Colonic mucosa (tissue), 4 donors: ENCODE results near the gene PRR23E. TPM values are rescaled to one million over a fixed set of nuclear protein-coding genes. Genes with fewer than 3 reads are reported as not detected.

ENCODE experiments used
- DNase-seq: peaks from one replicate; pipeline ENCODE4 v3.0.0-alpha.2; 2020
- H3K27ac ChIP-seq: fragments of 200-600 bp; one replicate; pipeline ENCODE4 v1.8.0; 2021
- H3K27me3 ChIP-seq: fragments of 200-600 bp; one replicate; pipeline ENCODE4 v1.8.0; 2021
- H3K36me3 ChIP-seq: fragments of 200-600 bp; one replicate; pipeline ENCODE4 v1.8.0; 2021
- H3K4me1 ChIP-seq: fragments of 200-600 bp; one replicate; pipeline ENCODE4 v1.8.0; 2021; ENCODE audit warnings: mild to moderate bottlenecking
- H3K4me3 ChIP-seq: fragments of 200-600 bp; one replicate; pipeline ENCODE4 v1.8.0; 2021
- H3K9ac ChIP-seq, 2 donors: one replicate each; pipeline ENCODE4 v1.7.0; 2013; ENCODE audit warnings: control low read depth in 2 of 2, low read depth in 2 of 2, low read length in 2 of 2
- H3K9me3 ChIP-seq: fragments of 200-600 bp; one replicate; pipeline ENCODE4 v1.8.0; 2021
- intact Hi-C: fragments of 100-400 bp; cut with DNase I; formaldehyde crosslinking; loops from one replicate; pipeline ENCODE4 v1.14.1; 2022
- total RNA-seq, 2 donors: library from RNA; stranded (reverse); fragmentation: NEBNext Ultra II Directional in 1 of 2; extraction: Animal tissue kit (Norgen Biotek cat#: 25700) in 1 of 2; gene quantifications; one replicate each; pipeline ENCODE4 v1.2.1, GENCODE V29; 2021
- TF ChIP-seq, protein P1 (sequence below): fragments of 200-600 bp; IDR thresholded peaks from one replicate; pipeline ENCODE4 v1.8.0; 2022; ENCODE audit warnings: antibody characterized with exemption, mild to moderate bottlenecking
- donor health status: healthy.
- donor health status: DM: no; HTN: no; CAD: no.
- donor health status: DM: no; HTN: no; CAD: no.

The PRR23E gene
- total RNA-seq, 2 donors from 2014 or later: not detected

DNA sequence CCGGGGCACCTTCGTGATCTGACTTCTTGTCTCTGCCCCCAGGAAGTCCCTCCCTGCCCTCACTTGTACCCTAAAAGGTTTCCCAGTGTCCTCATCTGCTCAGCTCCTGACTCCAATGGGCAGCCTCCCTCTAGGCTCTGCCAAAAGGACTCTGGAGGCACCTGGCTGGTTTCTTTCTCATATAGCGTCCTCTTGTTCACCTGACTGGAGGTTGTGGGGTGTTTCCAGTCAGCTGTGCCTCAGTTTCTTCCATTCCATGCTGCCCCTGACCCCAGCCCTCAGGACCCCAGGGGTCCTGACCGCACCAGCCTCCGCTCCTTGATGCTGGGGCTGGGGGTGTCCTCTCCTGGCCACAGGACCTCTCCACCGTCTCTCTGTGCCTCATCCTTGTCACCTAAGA is 2.5 kb downstream of the PRR23E start:
- intact Hi-C loops: no loop called here
- no peaks in the 10 kb centered on the region for H3K36me3 ChIP-seq
- no peaks in the 10 kb centered on the region for H3K9me3 ChIP-seq
- no peaks in the 10 kb centered on the region for H3K4me1 ChIP-seq
- no peak overlapping the region for H3K9ac ChIP-seq
- TF ChIP-seq, protein P1, sequence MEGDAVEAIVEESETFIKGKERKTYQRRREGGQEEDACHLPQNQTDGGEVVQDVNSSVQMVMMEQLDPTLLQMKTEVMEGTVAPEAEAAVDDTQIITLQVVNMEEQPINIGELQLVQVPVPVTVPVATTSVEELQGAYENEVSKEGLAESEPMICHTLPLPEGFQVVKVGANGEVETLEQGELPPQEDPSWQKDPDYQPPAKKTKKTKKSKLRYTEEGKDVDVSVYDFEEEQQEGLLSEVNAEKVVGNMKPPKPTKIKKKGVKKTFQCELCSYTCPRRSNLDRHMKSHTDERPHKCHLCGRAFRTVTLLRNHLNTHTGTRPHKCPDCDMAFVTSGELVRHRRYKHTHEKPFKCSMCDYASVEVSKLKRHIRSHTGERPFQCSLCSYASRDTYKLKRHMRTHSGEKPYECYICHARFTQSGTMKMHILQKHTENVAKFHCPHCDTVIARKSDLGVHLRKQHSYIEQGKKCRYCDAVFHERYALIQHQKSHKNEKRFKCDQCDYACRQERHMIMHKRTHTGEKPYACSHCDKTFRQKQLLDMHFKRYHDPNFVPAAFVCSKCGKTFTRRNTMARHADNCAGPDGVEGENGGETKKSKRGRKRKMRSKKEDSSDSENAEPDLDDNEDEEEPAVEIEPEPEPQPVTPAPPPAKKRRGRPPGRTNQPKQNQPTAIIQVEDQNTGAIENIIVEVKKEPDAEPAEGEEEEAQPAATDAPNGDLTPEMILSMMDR: no peak
- H3K27ac ChIP-seq: no peak overlapping the region
- DNase-seq: peak; percentile 7
- H3K4me3 ChIP-seq: no peak overlapping the region
- no peaks in the 10 kb centered on the region for H3K27me3 ChIP-seq

DNA sequence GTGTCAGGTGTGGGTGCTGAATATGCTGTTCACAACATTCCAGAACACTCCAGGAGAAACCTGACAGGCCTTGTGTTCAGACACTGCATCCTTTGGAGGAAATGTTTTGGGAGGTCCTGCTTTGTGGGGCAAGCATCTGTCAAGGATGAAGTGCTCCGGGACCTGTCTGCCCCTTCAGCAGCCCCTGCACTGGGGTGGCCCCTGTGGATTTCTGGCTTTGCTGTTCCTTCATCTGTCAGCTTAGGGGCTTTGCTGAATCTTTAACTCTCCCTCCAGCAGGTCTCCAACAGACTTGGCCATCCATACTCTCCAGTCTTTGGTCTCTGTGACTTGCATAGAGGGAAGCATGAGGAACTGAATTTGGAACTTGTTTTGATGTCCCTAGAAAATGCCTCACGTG is 3.1 kb downstream of the PRR23E start:
- Histone ChIP-seq H3K9me3 (no peaks in the 10 kb centered on the region), H3K4me3 (no peak overlapping the region), H3K36me3 (no peaks in the 10 kb centered on the region), H3K27ac (no peak overlapping the region), H3K9ac (no peak overlapping the region), H3K4me1 (no peaks in the 10 kb centered on the region), H3K27me3 (no peaks in the 10 kb centered on the region)
- intact Hi-C loops: no loop called here
- TF ChIP-seq, protein P1: no peak
- DNase-seq: peak; percentile 7

DNA sequence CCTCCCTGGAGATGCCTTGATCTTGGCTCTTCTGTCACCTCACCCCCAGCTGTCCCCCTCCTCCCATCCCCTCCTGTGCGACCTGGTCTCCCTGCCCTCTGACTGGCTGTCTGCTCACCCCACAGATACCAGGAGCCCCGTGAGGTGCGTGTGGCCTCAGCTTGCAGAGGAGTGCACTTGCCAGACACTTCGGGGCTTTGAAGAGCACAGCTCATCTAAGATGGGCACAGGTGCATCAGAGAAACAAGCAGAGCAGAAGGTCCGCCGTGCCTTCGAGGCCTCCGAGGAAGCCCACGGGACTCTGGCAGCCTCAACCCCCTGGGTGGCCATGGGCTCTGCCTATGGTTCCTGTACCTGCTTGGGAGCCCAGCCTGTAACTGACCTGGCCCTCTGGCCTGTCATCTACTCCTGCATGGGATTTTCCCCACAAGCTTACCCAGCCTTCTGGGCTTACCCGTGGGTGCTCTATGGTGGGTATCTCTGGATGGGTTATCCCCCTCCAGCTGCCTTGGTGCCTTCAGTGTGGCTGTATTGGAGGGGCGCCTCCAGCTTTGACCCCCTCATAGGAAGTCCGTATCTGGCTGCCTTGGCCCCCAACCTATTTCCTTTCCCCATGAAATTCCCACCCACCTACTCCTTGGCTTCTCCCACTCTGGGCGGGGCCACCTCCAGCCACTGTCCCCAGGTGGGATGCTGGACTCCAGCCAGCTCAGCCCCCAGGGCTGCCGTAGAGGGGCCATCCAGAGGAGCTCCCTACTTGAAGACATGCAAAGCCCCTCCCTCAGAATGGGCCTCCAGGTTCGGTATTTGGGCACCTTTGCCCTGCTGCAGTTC is 3.8 kb downstream of the PRR23E start:
- peak; percentile 13 for DNase-seq

DNA sequence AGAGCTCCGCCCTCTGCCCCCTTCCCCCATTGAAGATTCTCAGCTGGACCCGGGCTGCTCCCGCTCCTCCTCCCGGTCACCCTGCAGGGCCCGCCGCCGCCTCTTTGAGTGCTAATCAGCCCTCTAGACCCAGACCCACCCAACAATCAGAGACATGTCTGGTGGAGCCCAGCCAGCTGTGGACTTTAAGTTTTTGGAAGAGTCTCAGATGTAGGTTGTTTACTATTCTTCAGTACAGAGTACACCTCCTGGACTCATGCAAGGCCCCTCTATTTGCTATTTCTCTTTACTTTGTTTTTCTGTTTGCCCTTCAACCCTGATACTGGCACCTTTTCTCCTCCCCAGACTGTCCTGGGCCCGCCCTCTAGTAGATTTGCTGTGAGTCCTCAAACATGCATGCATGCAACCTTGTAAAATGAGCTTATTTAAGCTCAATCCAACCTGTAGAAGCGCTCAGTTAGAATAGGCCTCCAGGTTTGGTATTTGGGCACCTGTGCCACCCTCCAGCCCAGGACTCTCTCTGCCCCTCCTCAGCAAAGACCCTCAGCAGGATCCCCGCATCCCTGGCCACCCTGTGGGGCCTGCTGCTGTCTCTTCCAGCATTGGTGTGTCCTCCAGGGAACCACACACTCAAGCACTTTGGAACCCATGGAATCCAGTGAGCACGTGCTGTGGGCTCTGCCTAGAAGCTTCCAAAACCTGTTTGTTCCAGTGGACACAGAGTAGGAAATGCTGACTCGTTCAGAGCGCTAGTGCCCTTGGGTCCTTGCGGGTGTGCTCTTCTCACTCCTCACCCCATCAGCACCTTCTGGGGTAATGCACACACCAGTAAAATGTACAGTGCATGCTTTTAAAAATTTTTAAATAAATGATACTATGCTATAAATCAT is 4.6 kb downstream of the PRR23E start:
- DNase-seq: peak; percentile 4
- Histone ChIP-seq H3K36me3 (no peaks in the 10 kb centered on the region), H3K27ac (no peak overlapping the region), H3K27me3 (no peaks in the 10 kb centered on the region), H3K9me3 (no peaks in the 10 kb centered on the region), H3K4me1 (no peaks in the 10 kb centered on the region), H3K9ac (no peak overlapping the region), H3K4me3 (no peak overlapping the region)
- TF ChIP-seq, protein P1: no peak
- intact Hi-C loops: no loop called here

More for the DNA sequence above, 3.8 kb downstream of the PRR23E start:
- Histone ChIP-seq H3K4me3 (no peak overlapping the region), H3K4me1 (no peaks in the 10 kb centered on the region), H3K9me3 (no peaks in the 10 kb centered on the region), H3K27ac (no peak overlapping the region), H3K9ac (no peak overlapping the region), H3K36me3 (no peaks in the 10 kb centered on the region), H3K27me3 (no peaks in the 10 kb centered on the region)
- TF ChIP-seq, protein P1: no peak
- intact Hi-C loops: no loop called here

DNA sequence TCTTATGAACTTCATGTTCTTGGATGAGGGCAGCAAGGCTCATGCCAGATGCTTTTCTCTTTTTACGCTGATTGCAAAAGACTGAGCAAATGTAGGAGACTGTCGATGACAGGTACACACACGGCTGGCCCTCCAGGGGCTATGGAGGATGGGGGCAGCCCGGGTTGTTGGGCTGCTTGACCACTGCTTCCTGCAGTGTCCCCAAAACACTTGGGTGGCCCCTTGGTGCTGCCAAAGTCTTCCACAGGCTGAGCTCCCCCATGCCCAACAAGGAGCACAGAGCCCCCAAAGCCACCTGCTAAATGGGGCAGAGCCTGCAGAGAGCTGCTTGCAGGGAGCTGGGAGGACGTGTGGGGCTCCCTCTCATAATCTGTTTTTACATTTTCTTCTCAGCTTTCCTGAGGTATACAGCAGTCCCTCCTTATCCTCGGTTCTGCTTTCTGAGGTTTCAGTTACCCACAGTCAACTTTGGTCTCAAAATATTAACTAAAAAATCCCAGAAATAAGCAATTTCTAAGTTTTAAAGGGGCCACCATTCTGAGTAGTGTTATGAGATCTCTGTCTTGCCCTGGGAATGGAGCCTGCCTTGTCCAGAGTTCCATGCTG is 7.3 kb downstream of the PRR23E start:
- no peak overlapping the region for H3K4me3 ChIP-seq
- no peak overlapping the region for H3K9ac ChIP-seq
- no peaks in the 10 kb centered on the region for H3K36me3 ChIP-seq
- intact Hi-C loops: no loop called here
- H3K4me1 ChIP-seq: no peaks in the 10 kb centered on the region
- H3K27me3 ChIP-seq: no peaks in the 10 kb centered on the region
- peak; percentile 8 for DNase-seq
- TF ChIP-seq, protein P1: no peak
- no peak overlapping the region for H3K27ac ChIP-seq
- H3K9me3 ChIP-seq: peaks cover 3% of the 10 kb centered on the region
